Astrocyte (in vitro differentiated cells and primary cell): ENCODE results near the gene OLFML2B. TPM values are rescaled to one million over a fixed set of nuclear protein-coding genes. Genes with fewer than 3 reads are reported as not detected.

ENCODE experiments used
- DNase-seq: peaks from one replicate; pipeline ENCODE4 v3.0.0-alpha.2; 2010; ENCODE audit warnings: low read depth
- FAIRE-seq: peaks from 2 replicates; lab custom pipeline; 2011; peaks lifted over from hg19 to GRCh38; lab: Jason Lieb, UNC
- H2AFZ ChIP-seq: 2 replicates; pipeline ENCODE4 v1.6.0; 2012; ENCODE audit warnings: low read depth, low read length, inconsistent platforms
- H3K27ac ChIP-seq: 2 replicates; pipeline ENCODE4 v1.5.1; 2011; ENCODE audit warnings: low read depth, low read length, inconsistent platforms
- H3K27me3 ChIP-seq: 2 replicates; pipeline ENCODE4 v1.6.0; 2011; ENCODE audit warnings: low read length, inconsistent platforms; ENCODE audit not compliant: insufficient read depth
- H3K36me3 ChIP-seq: 2 replicates; pipeline ENCODE4 v1.5.1; 2011; ENCODE audit warnings: low read length, inconsistent platforms; ENCODE audit not compliant: insufficient read depth
- H3K4me1 ChIP-seq: 2 replicates; pipeline ENCODE4 v1.5.1; 2011; ENCODE audit warnings: low read length, inconsistent platforms; ENCODE audit not compliant: insufficient read depth
- H3K4me2 ChIP-seq: 2 replicates; pipeline ENCODE4 v1.6.0; 2012; ENCODE audit warnings: low read length, inconsistent platforms
- H3K4me3 ChIP-seq: 2 replicates; pipeline ENCODE4 v1.5.1; 2011; ENCODE audit warnings: low read depth, mild to moderate bottlenecking, low read length, inconsistent platforms; ENCODE audit not compliant: insufficient read depth
- H3K79me2 ChIP-seq: 2 replicates; pipeline ENCODE4 v1.6.0; 2012; ENCODE audit warnings: mild to moderate bottlenecking, low read length, inconsistent platforms; ENCODE audit not compliant: insufficient read depth
- H3K9ac ChIP-seq: 2 replicates; pipeline ENCODE4 v1.6.0; 2012; ENCODE audit warnings: mild to moderate bottlenecking, low read length, inconsistent platforms
- H3K9me3 ChIP-seq: 2 replicates; pipeline ENCODE4 v1.5.1; 2012; ENCODE audit warnings: low read depth, mild to moderate bottlenecking, low read length, inconsistent platforms; ENCODE audit not compliant: insufficient read depth
- H4K20me1 ChIP-seq: 2 replicates; pipeline ENCODE4 v1.6.0; 2012; ENCODE audit warnings: low read length, inconsistent platforms; ENCODE audit not compliant: insufficient read depth
- H3K27ac Mint-ChIP-seq: one replicate; pipeline ENCODE4 v1.8.0; 2021; ENCODE audit warnings: mild to moderate bottlenecking, mixed read lengths; ENCODE audit not compliant: unreplicated experiment
- H3K27me3 Mint-ChIP-seq: one replicate; pipeline ENCODE4 v1.8.0; 2021; ENCODE audit warnings: low read depth, mixed read lengths; ENCODE audit not compliant: unreplicated experiment
- H3K36me3 Mint-ChIP-seq: one replicate; pipeline ENCODE4 v1.8.0; 2021; ENCODE audit warnings: low read depth, mixed read lengths; ENCODE audit not compliant: unreplicated experiment
- H3K4me1 Mint-ChIP-seq: one replicate; pipeline ENCODE4 v1.8.0; 2021; ENCODE audit warnings: low read depth, mixed read lengths; ENCODE audit not compliant: unreplicated experiment
- H3K4me3 Mint-ChIP-seq: one replicate; pipeline ENCODE4 v1.8.0; 2021; ENCODE audit warnings: mild to moderate bottlenecking, moderate library complexity, mixed read lengths; ENCODE audit not compliant: unreplicated experiment
- H3K9me3 Mint-ChIP-seq: one replicate; pipeline ENCODE4 v1.8.0; 2021; ENCODE audit warnings: mild to moderate bottlenecking, mixed read lengths; ENCODE audit not compliant: unreplicated experiment
- EZH2 ChIP-seq: IDR thresholded peaks from 2 replicates; pipeline ENCODE4 v1.6.1; 2012; ENCODE audit warnings: mild to moderate bottlenecking, low read length, inconsistent platforms; ENCODE audit not compliant: insufficient read depth
- total RNA-seq: library from RNA; stranded (reverse); gene quantifications from 2 replicates; pipeline ENCODE4 v1.2.1, GENCODE V29; 2021
- TF ChIP-seq, protein P1 (sequence below): IDR thresholded peaks from 2 replicates; pipeline ENCODE4 v1.5.1; 2011; ENCODE audit warnings: low read depth, mild to moderate bottlenecking, inconsistent platforms, low read length, moderate library complexity; ENCODE audit not compliant: insufficient read depth

The OLFML2B gene
- total RNA-seq, 1 donor from 2014 or later: 14.7 TPM

DNA sequence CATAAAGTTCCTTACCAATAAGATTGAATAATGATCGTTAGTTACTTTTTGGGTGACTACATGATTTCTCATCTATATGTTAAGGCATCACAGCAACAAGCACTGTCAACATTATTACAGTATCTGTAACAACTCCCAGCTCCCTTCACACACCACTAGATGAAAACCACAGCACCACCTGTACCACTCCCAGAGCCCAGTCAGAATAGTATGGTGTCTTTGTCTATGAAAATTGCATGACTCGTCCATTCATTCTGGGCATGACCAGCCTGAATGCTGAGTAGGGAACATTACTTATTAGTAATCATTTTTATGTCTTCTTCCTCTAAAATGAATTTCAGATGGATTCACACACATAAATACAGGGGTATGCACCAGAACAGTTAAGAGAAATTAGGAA, 7.0 kb downstream of the OLFML2B start:
- H4K20me1 ChIP-seq: no peaks in the 10 kb centered on the region
- Mint-ChIP-seq H3K27ac (no peak overlapping the region), H3K4me3 (no peak overlapping the region), H3K27me3 (peaks cover 15% of the 10 kb centered on the region), H3K4me1 (peaks cover 4% of the 10 kb centered on the region), H3K36me3 (peaks cover 43% of the 10 kb centered on the region), H3K9me3 (peaks cover 3% of the 10 kb centered on the region)
- no peaks in the 10 kb centered on the region for H3K27me3 ChIP-seq
- DNase-seq (no peak), FAIRE-seq (no peak)
- H3K9ac ChIP-seq: no peak overlapping the region
- H3K9me3 ChIP-seq: no peaks in the 10 kb centered on the region
- no peak overlapping the region for H3K27ac ChIP-seq
- H3K36me3 ChIP-seq: no peaks in the 10 kb centered on the region
- H3K4me1 ChIP-seq: peaks cover 7% of the 10 kb centered on the region
- TF ChIP-seq, protein P1, sequence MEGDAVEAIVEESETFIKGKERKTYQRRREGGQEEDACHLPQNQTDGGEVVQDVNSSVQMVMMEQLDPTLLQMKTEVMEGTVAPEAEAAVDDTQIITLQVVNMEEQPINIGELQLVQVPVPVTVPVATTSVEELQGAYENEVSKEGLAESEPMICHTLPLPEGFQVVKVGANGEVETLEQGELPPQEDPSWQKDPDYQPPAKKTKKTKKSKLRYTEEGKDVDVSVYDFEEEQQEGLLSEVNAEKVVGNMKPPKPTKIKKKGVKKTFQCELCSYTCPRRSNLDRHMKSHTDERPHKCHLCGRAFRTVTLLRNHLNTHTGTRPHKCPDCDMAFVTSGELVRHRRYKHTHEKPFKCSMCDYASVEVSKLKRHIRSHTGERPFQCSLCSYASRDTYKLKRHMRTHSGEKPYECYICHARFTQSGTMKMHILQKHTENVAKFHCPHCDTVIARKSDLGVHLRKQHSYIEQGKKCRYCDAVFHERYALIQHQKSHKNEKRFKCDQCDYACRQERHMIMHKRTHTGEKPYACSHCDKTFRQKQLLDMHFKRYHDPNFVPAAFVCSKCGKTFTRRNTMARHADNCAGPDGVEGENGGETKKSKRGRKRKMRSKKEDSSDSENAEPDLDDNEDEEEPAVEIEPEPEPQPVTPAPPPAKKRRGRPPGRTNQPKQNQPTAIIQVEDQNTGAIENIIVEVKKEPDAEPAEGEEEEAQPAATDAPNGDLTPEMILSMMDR: no peak
- no peak for TF ChIP-seq EZH2
- no peak overlapping the region for H3K4me3 ChIP-seq
- H3K79me2 ChIP-seq: no peaks in the 10 kb centered on the region
- no peak overlapping the region for H3K4me2 ChIP-seq
- H2AFZ ChIP-seq: no peak overlapping the region

DNA sequence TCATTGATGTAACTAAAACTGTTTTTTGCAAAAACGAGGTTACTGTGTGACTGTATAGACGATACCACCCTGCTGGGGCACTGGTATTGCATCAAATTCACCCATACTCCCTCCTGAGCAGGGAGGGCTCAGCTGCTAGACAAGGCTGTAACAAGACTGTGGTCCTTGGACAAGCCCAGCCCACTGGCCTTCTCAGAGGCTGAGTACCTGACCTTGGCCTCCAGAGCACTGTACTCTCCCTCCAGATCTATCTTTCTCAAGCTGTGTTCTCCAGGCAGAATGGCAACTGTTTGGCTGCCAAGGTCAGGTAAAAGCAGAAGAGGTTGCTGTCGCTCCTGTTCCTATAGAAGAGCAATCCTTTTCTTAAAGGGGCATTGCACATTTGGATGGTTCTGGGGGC, 8.5 kb downstream of the OLFML2B start:
- no peaks in the 10 kb centered on the region for H4K20me1 ChIP-seq
- peaks cover 43% of the 10 kb centered on the region for H3K36me3 Mint-ChIP-seq
- H3K27ac ChIP-seq: no peak overlapping the region
- DNase-seq (no peak), FAIRE-seq (no peak)
- H3K27me3 ChIP-seq: no peaks in the 10 kb centered on the region
- no peaks in the 10 kb centered on the region for H3K4me1 Mint-ChIP-seq
- H3K4me3 Mint-ChIP-seq: no peak overlapping the region
- H3K4me2 ChIP-seq: no peak overlapping the region
- H3K36me3 ChIP-seq: no peaks in the 10 kb centered on the region
- peaks cover 17% of the 10 kb centered on the region for H3K27me3 Mint-ChIP-seq
- peaks cover 3% of the 10 kb centered on the region for H3K9me3 Mint-ChIP-seq
- peaks cover 7% of the 10 kb centered on the region for H3K4me1 ChIP-seq
- no peaks in the 10 kb centered on the region for H3K79me2 ChIP-seq
- TF ChIP-seq EZH2: no peak
- TF ChIP-seq, protein P1: no peak
- H3K27ac Mint-ChIP-seq: no peak overlapping the region
- no peaks in the 10 kb centered on the region for H3K9me3 ChIP-seq
- H2AFZ ChIP-seq: no peak overlapping the region
- H3K4me3 ChIP-seq: no peak overlapping the region
- no peak overlapping the region for H3K9ac ChIP-seq

DNA sequence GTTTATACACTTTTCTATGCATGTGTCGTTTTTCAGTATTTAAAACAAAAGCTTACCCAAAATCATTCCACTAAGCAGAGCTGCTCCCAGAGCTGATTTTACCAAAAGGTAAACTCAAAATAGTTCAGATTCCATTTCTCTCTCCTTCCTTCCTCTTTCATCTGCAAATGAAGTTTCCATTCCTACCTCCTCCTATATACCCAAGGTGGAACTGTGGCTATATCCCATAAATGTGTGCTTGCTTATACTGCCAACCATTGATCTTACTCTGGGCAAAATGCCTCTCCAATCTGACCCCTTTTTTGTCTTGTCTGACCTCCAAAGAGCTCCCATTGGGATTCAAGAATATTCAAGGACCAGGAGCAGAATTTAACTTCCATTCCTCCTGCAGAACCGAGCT, 9.5 kb downstream of the OLFML2B start:
- Histone ChIP-seq H2AFZ (no peak overlapping the region), H3K79me2 (no peaks in the 10 kb centered on the region), H3K36me3 (no peaks in the 10 kb centered on the region), H3K9me3 (no peaks in the 10 kb centered on the region), H4K20me1 (no peaks in the 10 kb centered on the region), H3K9ac (no peak overlapping the region), H3K4me2 (no peak overlapping the region), H3K27me3 (no peaks in the 10 kb centered on the region), H3K4me3 (no peak overlapping the region), H3K27ac (no peak overlapping the region), H3K4me1 (peaks cover 2% of the 10 kb centered on the region)
- TF ChIP-seq, protein P1: no peak
- TF ChIP-seq EZH2: no peak
- no peak overlapping the region for H3K27ac Mint-ChIP-seq
- peaks cover 6% of the 10 kb centered on the region for H3K9me3 Mint-ChIP-seq
- peaks cover 43% of the 10 kb centered on the region for H3K36me3 Mint-ChIP-seq
- DNase-seq: no peak
- no peaks in the 10 kb centered on the region for H3K4me1 Mint-ChIP-seq
- H3K27me3 Mint-ChIP-seq: peaks cover 22% of the 10 kb centered on the region
- H3K4me3 Mint-ChIP-seq: no peak overlapping the region
- no peak for FAIRE-seq
